ENCODE measurements around the gene ADRM1.

- TF ChIP-seq STAT6 (CRISPR knock-in tag; conservative IDR thresholded peaks at IDR 0.05; ENCODE audit: low read depth) (no peak), ATF3 (CRISPR knock-in tag; conservative IDR thresholded peaks at IDR 0.05) (no peak)
Observed at GRCh38 chr20:62293111-62293784, 9.5 kb upstream of the ADRM1 start.
